Retina (tissue), 1 donor: ENCODE data around the gene SNAP29.
"Not testable (repeated sequence)": the region's sequence is repeated elsewhere in the genome, so short reads cannot be mapped to it uniquely, and the experiment has no call there.

Experiments
- DNase-seq: peaks from one replicate; pipeline ENCODE4 v3.0.0-alpha.2; 2016

The SNAP29 gene

GRCh38 chr22:20858615-20859416 lies at the start of gene SNAP29, which contains the start of gene PI4KA:
TSS of gene SNAP29 (plus strand) at chr22:20859007. CDS start at chr22:20859111, 104 bp downstream.
TSS of gene PI4KA (minus strand) at chr22:20858811. CDS start at chr22:20858725, 86 bp downstream.
- DNase-seq = peak; percentile 97

- DNase-seq = no peak
Measured at GRCh38 chr22:20809538-20810185, 49.1 kb upstream of the SNAP29 start.

- DNase-seq = no peak
Measured at GRCh38 chr22:20810645-20811044, 48.2 kb upstream of the SNAP29 start.

DNA sequence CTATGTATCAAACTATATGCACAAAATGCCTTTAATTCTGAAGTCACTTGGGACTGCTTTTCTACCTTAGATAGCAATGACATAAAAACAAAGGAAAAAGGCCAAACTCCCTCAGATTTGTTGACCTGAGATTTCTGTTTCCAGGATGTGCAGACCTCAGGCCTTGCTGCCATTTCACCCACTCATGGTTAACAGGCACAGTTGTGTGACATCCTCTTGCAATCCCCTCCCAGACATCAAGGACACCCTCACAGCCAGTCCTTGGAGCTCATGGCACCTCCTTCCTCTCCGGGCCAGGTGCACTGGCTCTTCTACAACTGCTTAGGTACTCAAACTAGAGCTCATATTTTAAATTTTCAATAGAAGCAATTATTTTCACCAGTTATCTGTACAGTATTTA lies 47.6 kb upstream of the SNAP29 start:
- DNase-seq = no peak

- DNase-seq = no peak
Measured at GRCh38 chr22:20811971-20812660, 46.7 kb upstream of the SNAP29 start.

DNA sequence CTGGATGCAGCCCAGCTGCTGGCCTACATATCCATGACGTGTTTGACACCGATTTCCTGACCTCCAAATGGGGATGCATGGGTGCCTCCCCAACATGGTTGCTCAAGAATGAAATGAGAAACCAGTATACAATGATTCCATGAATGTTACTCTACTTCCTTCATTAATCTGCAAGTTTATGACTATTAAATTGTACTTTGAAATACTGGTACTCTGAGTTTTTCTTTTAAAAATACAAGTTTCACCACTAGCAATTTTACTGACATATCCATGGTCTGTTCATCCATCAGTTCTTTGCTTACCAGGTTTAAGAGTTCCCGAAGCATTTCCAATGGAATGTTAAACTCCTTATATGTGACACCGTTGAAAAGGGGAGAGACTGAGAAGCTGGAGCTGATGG lies 45.8 kb upstream of the SNAP29 start:
- no peak for DNase-seq

- no peak for DNase-seq
Measured at GRCh38 chr22:20814221-20814808, 44.5 kb upstream of the SNAP29 start.

- DNase-seq = no peak
Measured at GRCh38 chr22:20815477-20816050, 43.2 kb upstream of the SNAP29 start.

DNA sequence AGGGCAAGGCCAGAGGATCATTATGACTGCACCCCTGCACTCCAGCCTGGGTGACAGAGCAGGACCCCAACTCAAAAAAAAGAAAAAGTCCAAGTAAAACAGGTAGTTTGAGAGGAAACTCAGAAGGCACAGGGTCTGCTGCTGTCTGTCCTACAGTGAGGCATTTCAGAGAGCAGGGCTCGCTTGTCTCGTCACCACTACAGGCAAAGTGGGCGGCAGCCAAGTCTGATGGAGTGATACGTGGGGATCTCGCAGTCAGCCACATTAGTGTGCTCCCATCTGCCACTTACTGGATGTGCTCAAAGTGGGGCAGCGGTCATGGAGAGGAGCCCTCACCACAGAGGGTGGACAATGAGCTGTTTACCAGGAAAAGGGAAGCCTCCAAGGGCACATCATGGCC lies 42.2 kb upstream of the SNAP29 start:
- no peak for DNase-seq

DNA sequence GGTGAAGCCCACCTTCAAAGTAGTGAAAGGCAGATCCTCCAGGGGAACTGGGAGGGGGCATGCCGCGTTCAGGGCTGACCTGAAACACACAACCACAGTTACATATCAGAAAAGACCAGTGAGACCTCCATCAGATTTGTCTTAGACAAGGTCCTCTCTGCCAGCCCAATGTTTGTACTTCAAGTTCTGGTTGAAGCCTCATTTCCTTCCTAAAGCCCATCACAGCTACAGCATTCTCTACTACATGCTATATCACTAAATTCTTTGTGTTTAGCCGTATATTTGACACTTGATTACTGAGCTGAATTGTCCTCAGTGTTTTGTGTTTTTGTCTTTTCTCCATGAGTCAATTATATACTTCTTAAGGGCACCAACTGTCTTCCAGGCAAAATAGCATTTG lies 40.3 kb upstream of the SNAP29 start:
- no peak for DNase-seq

DNA sequence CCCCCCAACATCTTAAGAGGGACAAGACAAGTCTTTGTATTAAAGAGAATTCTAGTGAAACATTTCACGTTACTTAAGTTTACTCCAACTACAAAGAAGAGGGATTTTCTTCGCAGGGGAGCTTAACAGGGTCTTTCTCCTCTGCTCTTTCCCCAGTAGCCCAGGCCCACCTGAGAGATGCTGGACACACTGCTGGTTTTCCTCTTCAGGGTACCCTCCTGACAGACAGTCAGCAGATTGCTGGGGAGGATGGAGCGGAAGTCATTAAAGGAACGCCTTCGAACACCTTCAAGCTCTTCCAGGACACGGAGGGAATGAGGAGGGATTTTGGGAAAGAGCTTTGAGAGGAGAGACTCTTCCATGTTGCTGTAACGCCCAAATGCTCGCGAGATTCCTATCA lies 39.3 kb upstream of the SNAP29 start:
- DNase-seq = no peak

GRCh38 chr22:20821717-20822239 lies 37.0 kb upstream of the SNAP29 start:
- DNase-seq = not testable (repeated sequence)

DNA sequence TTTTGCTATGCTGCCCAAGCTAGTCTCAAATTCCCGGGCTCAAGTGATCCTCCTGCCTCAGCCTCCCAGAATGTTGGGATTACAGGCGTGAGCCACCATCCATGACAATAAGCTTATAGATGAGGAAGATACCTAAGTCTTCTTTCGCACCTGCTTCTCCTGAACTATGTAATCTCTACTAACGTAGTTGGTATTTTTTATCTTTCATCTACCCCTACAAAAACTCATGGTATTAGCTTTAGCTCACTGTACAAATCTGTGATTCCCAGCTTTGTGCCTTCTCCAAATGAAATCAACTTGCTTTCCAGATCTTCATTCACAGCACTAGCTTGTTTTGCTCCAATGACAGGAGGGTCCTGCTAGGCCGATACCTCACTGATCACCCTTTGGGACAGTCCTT lies 36.6 kb upstream of the SNAP29 start:
- no peak for DNase-seq

DNA sequence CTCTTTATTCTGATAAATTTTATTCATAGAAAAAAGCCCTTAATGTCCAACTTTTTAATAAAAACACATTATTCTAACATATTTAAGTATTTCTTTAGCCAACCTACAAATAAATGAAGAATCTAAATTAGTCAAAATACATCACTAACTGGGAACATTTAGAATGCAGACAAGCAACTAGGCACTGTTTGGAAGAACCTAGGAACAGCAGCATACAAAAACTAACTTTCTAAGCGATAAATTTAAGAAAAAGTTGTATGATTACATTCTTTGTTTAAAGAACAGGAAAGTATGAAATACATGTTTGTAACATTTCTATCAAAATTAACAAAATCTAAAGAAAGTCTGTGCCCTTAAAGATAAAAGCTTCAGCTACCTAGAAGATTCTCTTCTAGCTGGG lies 35.5 kb upstream of the SNAP29 start:
- no peak for DNase-seq

DNA sequence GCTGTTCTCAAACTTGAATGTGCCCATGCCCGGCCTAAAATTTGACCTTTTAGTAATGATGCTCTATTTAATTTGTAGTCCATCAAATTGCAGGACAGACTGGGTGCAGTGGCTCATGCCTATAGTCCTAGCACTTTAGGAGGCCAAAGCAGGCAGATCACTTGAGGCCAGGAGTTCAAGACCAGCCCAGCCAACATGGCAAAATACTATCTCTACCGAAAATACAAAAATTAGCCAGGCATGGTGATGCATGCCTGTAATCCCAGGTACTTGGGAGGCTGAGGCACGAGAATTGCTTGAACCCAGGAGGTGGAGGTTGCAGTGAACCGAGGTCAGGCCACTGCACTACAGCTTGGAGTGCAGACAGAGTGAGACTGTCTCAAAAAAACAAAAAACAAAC lies 33.6 kb upstream of the SNAP29 start:
- DNase-seq = not testable (repeated sequence)

DNA sequence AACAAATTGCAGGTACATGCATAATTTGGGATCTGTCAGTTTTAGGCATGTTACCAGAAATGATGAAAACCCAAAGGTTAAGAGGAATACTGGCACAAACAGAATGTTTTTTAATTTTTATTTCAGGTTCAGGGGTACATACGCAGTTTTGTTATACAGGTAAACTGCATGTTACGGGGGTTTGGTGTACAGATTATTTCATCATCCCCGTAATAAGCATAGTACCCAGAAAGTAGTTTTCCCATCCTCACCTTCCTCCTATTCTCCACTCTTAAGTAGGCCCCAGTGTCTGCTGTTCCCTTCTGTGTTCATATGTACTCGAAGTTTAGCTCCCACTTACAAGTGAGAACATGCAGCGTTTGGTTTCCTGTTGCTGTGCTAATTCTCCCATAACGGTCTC lies 33.2 kb upstream of the SNAP29 start:
- DNase-seq = no peak

- not testable (repeated sequence) for DNase-seq
Measured at GRCh38 chr22:20826373-20827152, 32.2 kb upstream of the SNAP29 start.

DNA sequence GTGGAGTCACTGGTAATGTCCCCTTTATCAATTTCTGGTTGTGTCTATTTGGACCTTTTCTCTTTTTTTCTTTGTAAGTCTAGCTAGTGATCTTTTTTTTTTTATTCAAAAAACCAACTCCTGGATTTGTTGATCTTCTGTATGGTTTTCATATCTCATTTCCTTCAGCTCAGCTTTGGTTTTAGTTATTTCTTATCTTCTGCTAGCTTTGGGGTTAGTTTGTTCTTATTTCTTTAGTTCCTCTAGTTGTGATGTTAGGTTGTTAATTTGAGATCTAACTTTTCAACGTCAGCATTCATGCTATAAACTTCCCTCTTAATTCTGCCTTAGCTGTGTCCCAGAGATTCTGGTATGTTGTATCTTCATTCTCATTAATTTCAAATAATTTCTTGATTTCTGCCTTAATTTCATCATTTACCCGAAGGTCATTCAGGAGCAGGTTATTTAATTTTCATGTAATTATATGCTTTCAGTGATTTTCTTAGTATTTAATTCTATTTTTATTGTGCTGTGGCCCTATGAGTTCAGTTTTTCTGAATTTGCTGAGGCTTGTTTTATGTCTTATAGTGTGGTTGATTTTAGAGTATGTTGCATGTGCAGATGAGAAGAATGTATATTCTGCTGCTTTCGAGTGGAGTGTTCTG lies 29.2 kb upstream of the SNAP29 start:
- DNase-seq = no peak

GRCh38 chr22:20833225-20833665 lies 25.6 kb upstream of the SNAP29 start:
- no peak for DNase-seq

DNA sequence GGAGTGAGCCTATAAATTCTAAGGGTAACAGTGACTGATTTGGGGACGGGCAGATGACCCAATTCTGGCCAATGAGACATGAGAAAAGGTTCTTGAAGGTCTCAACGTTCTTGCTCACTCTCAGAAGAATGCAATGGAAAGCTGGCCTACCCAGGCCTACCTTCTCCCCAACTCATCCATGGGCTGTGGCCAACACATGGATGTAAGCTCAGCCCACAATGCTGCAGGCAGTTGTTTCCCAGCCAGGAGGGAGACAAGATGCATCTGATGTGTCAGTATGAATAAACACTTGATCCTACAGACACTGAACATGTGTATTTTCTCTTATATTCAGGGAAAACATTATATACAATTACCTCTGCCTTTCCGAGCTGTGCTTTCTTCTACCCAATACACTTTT lies 24.6 kb upstream of the SNAP29 start:
- DNase-seq = no peak

GRCh38 chr22:20834725-20835124 lies 24.1 kb upstream of the SNAP29 start:
- no peak for DNase-seq
